NCI-H2196 treated with DMSO at 0.1 percent for 48 hours (cell line): ENCODE measurements around the gene EYA2.

Source experiments
- DNase-seq: peaks from one replicate; lab custom pipeline; 2025; ENCODE audit not compliant: unreplicated experiment; lab: John Stamatoyannopoulos, UW

The EYA2 gene

GRCh38 chr20:47237715-47238114 lies 343.1 kb downstream of the EYA2 start:
- DNase-seq = no peak
